ENCODE results near the gene AGBL3.

Gene AGBL3

DNA sequence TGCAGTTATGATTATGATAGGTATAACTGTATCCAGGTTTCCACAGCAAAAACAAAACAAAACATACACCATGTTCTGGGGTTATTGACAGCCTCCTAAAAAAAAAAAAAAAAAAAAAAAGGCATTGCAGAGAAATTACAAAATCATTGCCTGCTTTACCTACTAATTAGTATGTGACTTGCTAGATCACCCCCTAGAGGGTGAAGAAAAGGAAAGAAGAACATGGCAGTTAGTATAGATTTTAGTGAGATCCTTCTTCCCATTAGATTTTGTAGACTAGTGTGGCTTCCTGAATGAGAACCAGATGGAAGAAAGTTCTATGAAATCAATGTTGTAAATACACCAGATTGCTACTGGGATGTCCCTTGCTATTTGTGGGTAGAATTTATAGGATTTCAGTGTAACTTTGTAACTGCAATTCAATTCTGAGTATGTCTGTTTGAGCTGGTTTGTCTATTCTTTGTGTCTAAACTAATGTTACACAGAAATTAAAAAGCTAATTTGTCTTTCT is 24.0 kb upstream of the AGBL3 start:
- Histone ChIP-seq H3K36me3 (ENCODE audit: control insufficient read depth, low read length) (no peaks in the 10 kb centered on the region), H3K79me2 (ENCODE audit: control insufficient read depth, low read length) (no peaks in the 10 kb centered on the region), H3K9me3 (ENCODE audit: control insufficient read depth, insufficient read depth, low read length) (no peaks in the 10 kb centered on the region), H3F3A (ENCODE audit: control insufficient read depth, insufficient read depth) (no peaks in the 10 kb centered on the region), H3K4me1 (ENCODE audit: control insufficient read depth, low read length) (peaks cover under 1% of the 10 kb centered on the region; the same call in 1 of the 2 replicates), H4K20me1 (ENCODE audit: control insufficient read depth, insufficient read depth, low read depth, low read length) (no peaks in the 10 kb centered on the region), H3K27ac (ENCODE audit: low read depth, low read length) (no peak overlapping the region), H3K9me2 (replicated peaks; ENCODE audit: control insufficient read depth, low read length) (no peaks in the 10 kb centered on the region), H3K4me3 (ENCODE audit: low read length) (no peak overlapping the region), H3K4me2 (ENCODE audit: low read length) (no peak overlapping the region), H3K27me3 (ENCODE audit: control insufficient read depth, low read length) (peaks cover 20% of the 10 kb centered on the region; the same call in 1 of the 2 replicates)
- TF ChIP-seq EZH2phosphoT487 (IDR thresholded peaks at IDR 0.05; ENCODE audit: borderline replicate concordance, low read length) = no peak
- peak; percentile 12 for TF ChIP-seq CTCF (IDR thresholded peaks at IDR 0.05; ENCODE audit: low read depth, low read length, poor library complexity, severe bottlenecking)

DNA sequence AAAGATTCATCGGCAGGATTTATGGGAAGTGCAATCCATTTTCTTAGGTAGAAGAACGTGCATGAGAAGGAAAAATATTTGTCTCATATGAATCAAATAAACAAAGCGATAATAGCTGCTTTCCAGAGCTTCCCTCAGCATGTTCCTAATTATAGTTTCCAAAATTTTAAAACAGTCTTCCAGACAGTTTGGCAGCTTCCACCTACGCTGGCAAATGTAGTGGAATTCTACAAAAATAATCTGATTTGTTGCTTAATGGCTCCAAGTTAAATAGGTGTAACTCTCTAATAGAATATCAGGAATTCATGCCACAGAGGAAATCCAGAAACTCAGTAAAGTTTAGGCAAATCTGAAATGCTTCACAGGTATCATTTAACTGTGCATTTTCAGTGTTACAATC is 23.3 kb upstream of the AGBL3 start:
- TF ChIP-seq CTCF (IDR thresholded peaks at IDR 0.05; ENCODE audit: low read depth, low read length, poor library complexity, severe bottlenecking) (no peak), EZH2phosphoT487 (IDR thresholded peaks at IDR 0.05; ENCODE audit: borderline replicate concordance, low read length) (no peak)
- H3F3A ChIP-seq (ENCODE audit: control insufficient read depth, insufficient read depth) = no peaks in the 10 kb centered on the region
- H3K4me3 ChIP-seq (ENCODE audit: low read length) = no peak overlapping the region
- no peaks in the 10 kb centered on the region for H3K9me2 ChIP-seq (replicated peaks; ENCODE audit: control insufficient read depth, low read length)
- no peaks in the 10 kb centered on the region for H3K79me2 ChIP-seq (ENCODE audit: control insufficient read depth, low read length)
- H4K20me1 ChIP-seq (ENCODE audit: control insufficient read depth, insufficient read depth, low read depth, low read length) = no peaks in the 10 kb centered on the region
- no peak overlapping the region for H3K27ac ChIP-seq (ENCODE audit: low read depth, low read length)
- peaks cover 5% of the 10 kb centered on the region; the same call in 1 of the 2 replicates for H3K4me1 ChIP-seq (ENCODE audit: control insufficient read depth, low read length)
- H3K36me3 ChIP-seq (ENCODE audit: control insufficient read depth, low read length) = no peaks in the 10 kb centered on the region
- peaks cover 20% of the 10 kb centered on the region; the same call in 1 of the 2 replicates for H3K27me3 ChIP-seq (ENCODE audit: control insufficient read depth, low read length)
- no peaks in the 10 kb centered on the region for H3K9me3 ChIP-seq (ENCODE audit: control insufficient read depth, insufficient read depth, low read length)
- H3K4me2 ChIP-seq (ENCODE audit: low read length) = no peak overlapping the region

DNA sequence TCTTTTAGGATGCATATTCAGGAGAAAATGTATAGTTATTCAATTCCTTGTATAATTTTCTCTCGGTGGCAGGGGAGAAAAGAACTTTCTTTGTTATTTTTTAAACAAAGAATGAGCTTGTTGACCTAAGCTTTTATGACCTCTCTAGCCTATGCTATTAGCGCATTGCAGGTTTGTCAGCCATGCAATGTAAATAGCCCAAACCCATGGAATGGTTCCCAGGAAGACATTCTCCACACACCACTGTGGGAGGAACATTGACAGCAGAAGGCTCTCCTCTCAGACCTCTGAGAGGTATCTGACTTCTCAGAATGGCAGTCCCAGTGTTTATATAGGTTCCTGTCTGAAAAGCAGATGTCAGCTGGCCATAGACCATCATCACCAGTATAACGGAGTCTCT is 19.6 kb upstream of the AGBL3 start:
- no peaks in the 10 kb centered on the region for H4K20me1 ChIP-seq (ENCODE audit: control insufficient read depth, insufficient read depth, low read depth, low read length)
- H3K27ac ChIP-seq (ENCODE audit: low read depth, low read length) = no peak overlapping the region
- H3F3A ChIP-seq (ENCODE audit: control insufficient read depth, insufficient read depth) = no peaks in the 10 kb centered on the region
- peaks cover 5% of the 10 kb centered on the region; the same call in 1 of the 2 replicates for H3K4me1 ChIP-seq (ENCODE audit: control insufficient read depth, low read length)
- peaks cover 23% of the 10 kb centered on the region for H3K27me3 ChIP-seq (ENCODE audit: control insufficient read depth, low read length)
- TF ChIP-seq EZH2phosphoT487 (IDR thresholded peaks at IDR 0.05; ENCODE audit: borderline replicate concordance, low read length) (no peak), CTCF (IDR thresholded peaks at IDR 0.05; ENCODE audit: low read depth, low read length, poor library complexity, severe bottlenecking) (no peak)
- H3K4me2 ChIP-seq (ENCODE audit: low read length) = no peak overlapping the region
- no peaks in the 10 kb centered on the region for H3K79me2 ChIP-seq (ENCODE audit: control insufficient read depth, low read length)
- H3K9me2 ChIP-seq (replicated peaks; ENCODE audit: control insufficient read depth, low read length) = no peaks in the 10 kb centered on the region
- no peak overlapping the region for H3K4me3 ChIP-seq (ENCODE audit: low read length)
- no peaks in the 10 kb centered on the region for H3K9me3 ChIP-seq (ENCODE audit: control insufficient read depth, insufficient read depth, low read length)
- H3K36me3 ChIP-seq (ENCODE audit: control insufficient read depth, low read length) = no peaks in the 10 kb centered on the region

All from DOHH2 (cell line).